H9 (cell line): ENCODE measurements around the gene GLT1D1. TPM values are rescaled to one million over a fixed set of nuclear protein-coding genes. Genes with fewer than 3 reads are reported as not detected.

ENCODE experiments used
- DNase-seq: peaks from one replicate; pipeline ENCODE4 v3.0.0-alpha.2; 2017
- H2AFZ ChIP-seq: one replicate; pipeline ENCODE4 v1.6.1; 2013; ENCODE audit warnings: mild to moderate bottlenecking, low read length, control low read depth, moderate library complexity
- H2AK5ac ChIP-seq: 2 replicates; pipeline ENCODE4 v1.6.1; 2013; ENCODE audit warnings: low read length, control low read depth, mixed read lengths; ENCODE audit not compliant: insufficient read length
- H2BK120ac ChIP-seq: one replicate; pipeline ENCODE4 v1.6.1; 2013; ENCODE audit warnings: low read depth, mild to moderate bottlenecking, low read length, control low read depth, inconsistent platforms; ENCODE audit not compliant: poor library complexity, severe bottlenecking
- H2BK12ac ChIP-seq: 2 replicates; pipeline ENCODE4 v1.6.1; 2013; ENCODE audit warnings: low read length, control low read depth, mixed read lengths, low read depth; ENCODE audit not compliant: insufficient read length
- H2BK15ac ChIP-seq: 2 replicates; pipeline ENCODE4 v1.6.1; 2013; ENCODE audit warnings: low read depth, low read length, control low read depth
- H2BK20ac ChIP-seq: one replicate; pipeline ENCODE4 v1.6.1; 2013; ENCODE audit warnings: low read depth, mild to moderate bottlenecking, low read length, control low read depth, inconsistent platforms; ENCODE audit not compliant: poor library complexity, severe bottlenecking
- H2BK5ac ChIP-seq: 2 replicates; pipeline ENCODE4 v1.6.1; 2013; ENCODE audit warnings: low read length, control low read depth, mixed read lengths; ENCODE audit not compliant: insufficient read length
- H3K14ac ChIP-seq: 2 replicates; pipeline ENCODE4 v1.6.1; 2013; ENCODE audit warnings: low read length, control low read depth; ENCODE audit not compliant: insufficient read depth
- H3K18ac ChIP-seq: 2 replicates; pipeline ENCODE4 v1.6.1; 2013; ENCODE audit warnings: low read depth, mild to moderate bottlenecking, mixed read lengths, low read length, control low read depth; ENCODE audit not compliant: insufficient read length
- H3K23ac ChIP-seq: 2 replicates; pipeline ENCODE4 v1.6.1; 2013; ENCODE audit warnings: low read length, control low read depth, mixed read lengths, low read depth; ENCODE audit not compliant: insufficient read length
- H3K23me2 ChIP-seq: 2 replicates; pipeline ENCODE4 v1.6.1; 2013; ENCODE audit warnings: low read depth, mild to moderate bottlenecking, mixed read lengths, low read length, control low read depth; ENCODE audit not compliant: insufficient read length, poor library complexity, severe bottlenecking
- H3K27ac ChIP-seq: 2 replicates; pipeline ENCODE4 v1.5.1; 2013; ENCODE audit warnings: low read length, control low read depth, mixed read lengths, low read depth; ENCODE audit not compliant: insufficient read length
- H3K27me3 ChIP-seq: 2 replicates; pipeline ENCODE4 v1.6.1; 2013; ENCODE audit warnings: low read length, control low read depth, inconsistent platforms; ENCODE audit not compliant: insufficient read depth
- H3K4ac ChIP-seq: 2 replicates; pipeline ENCODE4 v1.6.1; 2013; ENCODE audit warnings: low read depth, mild to moderate bottlenecking, control low read depth, inconsistent platforms, low read length, moderate library complexity
- H3K4me1 ChIP-seq: 2 replicates; pipeline ENCODE4 v1.6.1; 2013; ENCODE audit warnings: low read length, control low read depth, inconsistent platforms; ENCODE audit not compliant: insufficient read depth
- H3K4me2 ChIP-seq: 2 replicates; pipeline ENCODE4 v1.6.1; 2013; ENCODE audit warnings: low read length, control low read depth, mixed read lengths; ENCODE audit not compliant: insufficient read length, insufficient read depth
- H3K56ac ChIP-seq: 2 replicates; pipeline ENCODE4 v1.6.1; 2013; ENCODE audit warnings: low read depth, mild to moderate bottlenecking, mixed read lengths, low read length, control low read depth; ENCODE audit not compliant: insufficient read length
- H3K79me1 ChIP-seq: 2 replicates; pipeline ENCODE4 v1.6.1; 2013; ENCODE audit warnings: low read depth, mild to moderate bottlenecking, moderate library complexity, low read length, control low read depth, inconsistent platforms; ENCODE audit not compliant: insufficient read depth, poor library complexity, severe bottlenecking
- H3K79me2 ChIP-seq: 2 replicates; pipeline ENCODE4 v1.6.1; 2013; ENCODE audit warnings: low read length, control low read depth, inconsistent platforms; ENCODE audit not compliant: insufficient read depth
- H3K9ac ChIP-seq: 2 replicates; pipeline ENCODE4 v1.6.1; 2013; ENCODE audit warnings: low read length, control low read depth, mixed read lengths; ENCODE audit not compliant: insufficient read length; ENCODE audit errors: extremely low read depth
- H3K9me3 ChIP-seq: one replicate; pipeline ENCODE4 v1.6.1; 2013; ENCODE audit warnings: low read depth, low read length, inconsistent platforms; ENCODE audit not compliant: control insufficient read depth
- H3T11ph ChIP-seq: one replicate; pipeline ENCODE4 v1.6.1; 2013; ENCODE audit warnings: mild to moderate bottlenecking, low read length, control low read depth, inconsistent platforms
- H4K20me1 ChIP-seq: one replicate; pipeline ENCODE4 v1.6.1; 2013; ENCODE audit not compliant: control insufficient read depth, insufficient read length, insufficient read depth
- H4K5ac ChIP-seq: 2 replicates; pipeline ENCODE4 v1.6.1; 2013; ENCODE audit warnings: low read depth, mild to moderate bottlenecking, mixed read lengths, low read length, control low read depth; ENCODE audit not compliant: insufficient read length
- H4K8ac ChIP-seq: replicated peaks from 2 replicates; pipeline ENCODE4 v1.6.1; 2013; ENCODE audit warnings: low read length, control low read depth, mixed read lengths, low read depth; ENCODE audit not compliant: insufficient read length
- H4K91ac ChIP-seq: 2 replicates; pipeline ENCODE4 v1.6.1; 2013; ENCODE audit warnings: low read depth, mild to moderate bottlenecking, moderate library complexity, mixed read lengths, low read length, control low read depth; ENCODE audit not compliant: insufficient read length
- H3K27ac Mint-ChIP-seq, 3 experiments: 2 replicates in 2 of 3; 3 replicates in 1 of 3; pipeline ENCODE4 v1.8.0; 2020 to 2021; ENCODE audit warnings: mixed read lengths in 3 of 3, mild to moderate bottlenecking in 1 of 3, moderate library complexity in 1 of 3
- H3K27me3 Mint-ChIP-seq: 2 replicates; pipeline ENCODE4 v1.8.0; 2021; ENCODE audit warnings: low read depth, mild to moderate bottlenecking, moderate library complexity, mixed read lengths
- H3K36me3 Mint-ChIP-seq, 3 experiments: 2 replicates in 2 of 3; 3 replicates in 1 of 3; pipeline ENCODE4 v1.8.0; 2020 to 2021; ENCODE audit warnings: low read depth in 3 of 3, mixed read lengths in 3 of 3; ENCODE audit not compliant: insufficient read depth in 1 of 3
- H3K4me1 Mint-ChIP-seq, 2 experiments: 2 replicates each; pipeline ENCODE4 v1.8.0; 2020; ENCODE audit warnings: mixed read lengths in 2 of 2
- H3K4me3 Mint-ChIP-seq, 2 experiments: 2 replicates in 1 of 2; 3 replicates in 1 of 2; pipeline ENCODE4 v1.8.0; 2020 to 2021; ENCODE audit warnings: mild to moderate bottlenecking in 2 of 2, mixed read lengths in 2 of 2, moderate library complexity in 1 of 2
- H3K9me3 Mint-ChIP-seq, 2 experiments: 2 replicates in 1 of 2; 3 replicates in 1 of 2; pipeline ENCODE4 v1.8.0; 2020; ENCODE audit warnings: mild to moderate bottlenecking in 2 of 2, mixed read lengths in 2 of 2, moderate library complexity in 1 of 2
- CTCF ChIP-seq: fragments of 200-600 bp; sonication (generic); conservative IDR thresholded peaks from 3 replicates; pipeline ENCODE4 v1.8.0; 2021; ENCODE audit warnings: antibody characterized with exemption, mild to moderate bottlenecking
- WGBS: extraction: QIAGEN DNeasy Blood & Tissue Kit; methylation state at CpG from one replicate; pipeline ENCODE4 v1.1.7; 2013; ENCODE audit warnings: missing lambda C conversion rate, low lambda C conversion rate, mixed read lengths; ENCODE audit not compliant: insufficient read length; ENCODE audit errors: extremely low coverage; 5-methylcytosine and 5-hydroxymethylcytosine counted together
- total RNA-seq: library from RNA; stranded (reverse); gene quantifications from 2 replicates; pipeline ENCODE4 v1.2.1, GENCODE V29; 2021

GLT1D1 gene
- total RNA-seq, 1 experiment from 2014 or later = 7.0 TPM

- DNase-seq = no peak
- H3K9ac ChIP-seq = no peak overlapping the region
- no peak overlapping the region for H4K5ac ChIP-seq
- no peak for TF ChIP-seq CTCF
- H3K36me3 Mint-ChIP-seq = peaks cover 0 to 6% (median 4%) of the 10 kb centered on the region in 3 experiments; a peak in 6 of 7 replicates
- no peak overlapping the region for H4K8ac ChIP-seq
- no peak overlapping the region for H2AK5ac ChIP-seq
- H3K79me1 ChIP-seq = no peaks in the 10 kb centered on the region
- no peak overlapping the region for H2AFZ ChIP-seq
- no peaks in the 10 kb centered on the region for H4K20me1 ChIP-seq
- H3K18ac ChIP-seq = no peak overlapping the region
- no peak overlapping the region for H2BK120ac ChIP-seq
- no peaks in the 10 kb centered on the region for H3K27me3 ChIP-seq
- H3K4me1 ChIP-seq = no peaks in the 10 kb centered on the region
- H3K23ac ChIP-seq = no peak overlapping the region
- no peak overlapping the region for H3K27ac Mint-ChIP-seq
- H2BK5ac ChIP-seq = no peak overlapping the region
- no peak overlapping the region for H2BK20ac ChIP-seq
- no peaks in the 10 kb centered on the region for H3K79me2 ChIP-seq
- peaks cover 19% of the 10 kb centered on the region for H3K27me3 Mint-ChIP-seq
- no peak overlapping the region for H4K91ac ChIP-seq
- WGBS = no CpG with 5 or more reads among the region's 8 CpGs
- H3K9me3 Mint-ChIP-seq = peaks cover 5 to 7% of the 10 kb centered on the region in 2 experiments; a peak in 4 of 5 replicates
- H2BK12ac ChIP-seq = no peak overlapping the region
- H3T11ph ChIP-seq = no peak overlapping the region
- H3K4ac ChIP-seq = no peak overlapping the region
- H3K14ac ChIP-seq = no peak overlapping the region
- no peak overlapping the region for H3K56ac ChIP-seq
- no peak overlapping the region for H3K27ac ChIP-seq
- no peaks in the 10 kb centered on the region for H3K23me2 ChIP-seq
- H2BK15ac ChIP-seq = no peak overlapping the region
- peaks cover 6 to 28% of the 10 kb centered on the region in 2 experiments for H3K4me1 Mint-ChIP-seq
- H3K4me2 ChIP-seq = no peak overlapping the region
- H3K9me3 ChIP-seq = peaks cover 5% of the 10 kb centered on the region
- no peak overlapping the region for H3K4me3 Mint-ChIP-seq
Measured at GRCh38 chr12:128961308-128961902, 108.1 kb downstream of the GLT1D1 start.
